OCI-M2 (cell line): Measurements from ENCODE around the gene MPP2.
"Not testable (repeated sequence)": the region's sequence is repeated elsewhere in the genome, so short reads cannot be mapped to it uniquely, and the experiment has no call there.

Experiments used
- DNase-seq: peaks from one replicate; lab custom pipeline; 2025; ENCODE audit not compliant: unreplicated experiment; lab: John Stamatoyannopoulos, UW

The MPP2 gene

DNA sequence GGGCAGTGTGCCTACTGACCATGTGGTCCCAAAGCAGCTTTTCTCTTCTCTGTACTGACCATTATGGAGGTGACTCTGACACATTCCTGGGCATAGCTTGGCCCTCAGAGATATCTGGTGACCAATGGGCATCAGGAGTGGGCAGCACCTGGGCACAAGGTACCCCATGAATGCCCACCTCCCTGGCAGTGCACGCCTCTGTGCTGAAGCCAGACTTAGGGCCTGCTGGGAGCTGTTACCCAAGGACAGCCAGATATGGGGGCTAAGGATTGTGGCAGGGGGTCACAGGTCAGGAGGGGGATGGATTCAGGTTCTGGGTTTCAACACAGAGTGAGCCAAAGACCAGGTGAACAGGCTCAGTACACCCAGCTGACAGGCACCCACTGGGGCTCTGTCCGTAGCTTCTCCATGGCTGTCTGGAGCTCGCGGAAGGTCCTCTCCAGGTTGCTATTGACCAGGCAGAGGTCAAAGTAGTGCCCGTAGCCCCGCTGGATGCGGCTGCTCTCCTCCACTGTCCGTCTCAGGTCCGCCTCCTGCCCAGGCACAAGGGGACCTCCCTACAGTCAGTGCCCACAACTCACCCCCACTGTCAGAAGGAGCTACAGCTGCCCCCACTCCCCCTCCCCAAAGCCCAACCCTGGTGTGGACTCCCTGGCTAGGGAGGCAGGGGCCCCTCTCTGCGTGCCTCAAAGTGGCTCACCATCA lies 29.7 kb downstream of the MPP2 start:
- DNase-seq: no peak

DNA sequence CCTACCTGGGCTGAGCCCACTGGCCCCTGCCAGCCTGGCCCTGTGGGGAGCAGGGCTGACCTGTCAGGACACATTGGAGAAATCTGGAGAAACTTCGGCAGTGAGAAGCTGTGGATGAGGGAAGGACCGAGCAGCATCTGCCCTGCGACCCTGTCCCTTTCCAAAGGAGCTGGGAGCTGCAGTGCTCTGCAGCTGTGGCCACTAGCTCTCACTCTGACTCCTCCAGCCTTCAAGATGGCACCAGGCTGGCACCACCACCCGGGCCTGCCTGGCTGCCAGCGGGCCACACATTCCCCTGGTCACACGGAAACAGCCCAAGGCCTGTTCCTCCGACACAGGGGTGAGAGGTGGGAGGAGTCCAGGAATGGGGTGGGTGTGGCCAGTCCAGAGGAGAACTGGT lies 30.3 kb downstream of the MPP2 start:
- no peak for DNase-seq

- DNase-seq: no peak
Observed at GRCh38 chr17:43875476-43876147, 31.7 kb downstream of the MPP2 start.

GRCh38 chr17:43874293-43874692 lies 33.0 kb downstream of the MPP2 start:
- DNase-seq: no peak

DNA sequence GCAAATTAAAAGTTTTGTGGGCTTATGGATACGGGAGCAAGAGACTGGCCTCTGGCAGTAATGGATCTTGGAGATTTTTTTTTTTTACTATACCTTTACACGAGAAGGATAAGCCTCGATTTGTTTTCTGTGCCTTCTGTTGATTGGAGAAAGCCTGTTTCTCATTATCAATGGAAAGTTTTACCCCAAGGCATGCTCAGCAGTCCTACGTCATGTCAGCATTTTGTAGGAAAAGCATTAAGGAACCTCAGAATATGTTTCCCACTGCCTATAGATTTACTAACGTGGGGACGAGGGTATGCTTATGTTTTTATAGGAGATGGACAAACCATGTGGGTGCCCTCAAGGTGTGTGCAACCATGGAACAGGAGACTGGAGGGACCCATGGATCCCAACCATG lies 33.5 kb downstream of the MPP2 start:
- no peak for DNase-seq

DNA sequence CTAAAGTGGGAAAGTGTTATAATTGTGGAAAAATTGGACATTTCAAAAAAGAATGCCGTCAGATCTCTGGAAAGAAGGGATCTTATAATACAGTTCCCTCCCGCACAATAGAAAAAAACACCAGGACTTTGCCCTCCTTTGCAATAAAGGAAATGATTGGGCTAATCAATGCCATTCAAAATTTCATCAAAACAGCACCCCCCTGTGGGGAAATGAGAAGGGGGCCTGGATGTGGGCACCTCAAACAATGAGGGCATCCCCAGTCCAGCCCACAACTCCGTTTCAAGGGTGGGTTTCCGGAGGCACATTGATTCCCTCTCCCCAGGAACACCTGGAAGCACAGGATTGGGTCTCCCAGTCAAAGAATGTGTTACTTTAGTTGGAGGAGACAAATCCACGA lies 34.2 kb downstream of the MPP2 start:
- DNase-seq: no peak

DNA sequence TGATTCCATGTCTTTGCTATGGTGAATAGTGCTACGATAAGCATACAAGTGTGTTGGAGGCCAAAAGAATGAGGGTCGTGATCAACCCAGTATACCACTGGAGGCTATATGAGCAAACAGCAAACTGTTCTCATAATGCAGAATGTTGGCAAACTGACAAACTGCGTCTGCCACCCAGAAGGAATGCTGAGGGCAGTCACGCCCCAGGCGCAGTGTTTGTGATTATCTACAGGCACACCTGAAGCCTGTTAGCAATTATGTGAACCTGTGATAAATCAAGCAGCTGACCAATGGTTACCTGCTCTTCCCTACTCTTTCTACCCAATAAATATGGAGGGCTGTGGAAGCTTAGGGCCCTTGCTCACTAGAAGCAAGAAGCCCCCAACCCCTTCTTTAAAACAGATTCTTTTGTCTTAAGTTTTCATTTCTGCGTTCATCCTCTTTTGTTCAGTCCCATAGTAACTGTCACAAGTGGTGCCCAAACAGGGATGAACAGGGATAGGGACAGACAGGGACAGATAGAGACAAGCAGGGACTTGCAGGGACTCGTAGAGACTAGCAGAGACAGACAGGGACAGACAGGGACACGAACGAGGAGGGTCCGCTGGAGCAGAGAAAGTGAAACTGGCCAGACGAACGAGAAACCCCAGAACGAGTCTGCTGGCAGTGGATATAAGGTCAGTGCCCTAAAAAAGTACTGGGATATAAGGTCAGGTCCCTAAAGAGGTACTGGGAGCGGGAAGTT lies 35.2 kb downstream of the MPP2 start:
- no peak for DNase-seq

DNA sequence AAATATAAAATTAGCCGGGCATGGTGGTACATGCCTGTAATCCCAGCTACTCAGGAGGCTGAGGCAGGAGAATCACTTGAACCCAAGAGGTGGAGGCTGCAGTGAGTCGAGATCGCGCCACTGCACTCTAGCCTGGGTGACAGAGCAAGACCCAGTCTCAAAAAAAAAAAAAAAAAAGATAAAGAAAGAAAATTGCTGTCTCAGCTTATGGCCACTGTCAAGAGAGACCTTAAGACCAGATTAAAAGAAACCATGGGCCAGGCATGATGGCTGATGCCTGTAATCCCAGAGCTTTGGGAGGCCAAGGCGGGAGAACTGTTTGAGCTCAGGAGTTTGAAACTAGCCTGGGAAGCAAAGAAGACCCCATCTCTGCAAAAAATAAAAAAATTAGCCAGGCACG lies 38.3 kb downstream of the MPP2 start:
- not testable (repeated sequence) for DNase-seq

- DNase-seq: no peak
Observed at GRCh38 chr17:43868226-43868994, 38.9 kb downstream of the MPP2 start.

GRCh38 chr17:43864161-43864984 lies 43.0 kb downstream of the MPP2 start:
- DNase-seq: no peak

DNA sequence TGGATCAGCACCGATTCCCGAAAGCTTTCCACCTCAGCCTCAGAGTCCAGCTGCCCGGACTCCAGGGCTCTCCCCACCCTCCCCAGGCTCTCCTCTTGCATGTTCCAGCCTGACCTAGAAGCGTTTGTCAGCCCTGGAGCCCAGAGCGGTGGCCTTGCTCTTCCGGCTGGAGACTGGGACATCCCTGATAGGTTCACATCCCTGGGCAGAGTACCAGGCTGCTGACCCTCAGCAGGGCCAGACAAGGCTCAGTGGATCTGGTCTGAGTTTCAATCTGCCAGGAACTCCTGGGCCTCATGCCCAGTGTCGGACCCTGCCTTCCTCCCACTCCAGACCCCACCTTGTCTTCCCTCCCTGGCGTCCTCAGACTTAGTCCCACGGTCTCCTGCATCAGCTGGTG lies 45.4 kb downstream of the MPP2 start:
- no peak for DNase-seq

- no peak for DNase-seq
Observed at GRCh38 chr17:43860927-43861622, 46.3 kb downstream of the MPP2 start.

GRCh38 chr17:43860077-43860725 lies 47.1 kb downstream of the MPP2 start:
- DNase-seq: no peak

- no peak for DNase-seq
Observed at GRCh38 chr17:43857957-43858600, 49.3 kb downstream of the MPP2 start.

DNA sequence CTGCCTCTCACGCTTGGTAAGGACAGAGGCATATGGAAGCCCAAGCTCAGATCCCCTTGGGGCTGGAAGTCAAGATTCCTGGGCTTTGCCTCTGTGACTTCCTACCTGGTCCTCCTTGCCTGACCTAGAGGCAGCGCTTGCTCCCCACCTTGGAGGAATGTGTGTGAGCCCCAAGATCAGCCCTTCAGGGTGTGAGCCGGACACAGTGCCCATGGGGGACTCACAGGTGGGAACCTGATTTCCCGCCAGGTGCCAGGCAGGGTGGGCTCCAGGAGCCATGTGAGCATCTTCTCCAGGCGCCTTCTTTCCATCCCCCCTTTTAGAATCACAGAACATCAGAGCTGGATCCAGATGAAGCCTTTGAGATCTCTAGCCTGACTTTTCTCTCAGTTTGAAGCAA lies 50.2 kb downstream of the MPP2 start:
- DNase-seq: no peak

DNA sequence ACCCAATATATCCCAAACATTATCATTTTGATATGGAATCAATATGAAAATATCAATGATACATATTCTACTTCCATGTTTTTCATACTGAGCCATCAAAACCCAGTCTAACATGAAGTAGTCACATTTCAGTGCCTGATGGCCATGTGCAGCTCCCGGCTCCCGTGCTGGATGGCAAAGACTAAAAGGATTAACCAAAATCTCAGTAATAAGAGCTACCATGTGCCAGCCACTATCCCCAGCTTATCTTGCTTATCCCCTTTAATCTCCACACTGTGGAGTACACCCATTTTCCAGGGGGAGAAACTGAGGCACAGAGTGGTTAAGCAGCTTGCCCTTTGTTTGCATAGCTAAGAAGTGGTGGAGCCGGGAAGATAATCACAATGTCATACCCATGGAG lies 51.2 kb downstream of the MPP2 start:
- DNase-seq: no peak

- no peak for DNase-seq
Observed at GRCh38 chr17:43855061-43855460, 52.3 kb downstream of the MPP2 start.

DNA sequence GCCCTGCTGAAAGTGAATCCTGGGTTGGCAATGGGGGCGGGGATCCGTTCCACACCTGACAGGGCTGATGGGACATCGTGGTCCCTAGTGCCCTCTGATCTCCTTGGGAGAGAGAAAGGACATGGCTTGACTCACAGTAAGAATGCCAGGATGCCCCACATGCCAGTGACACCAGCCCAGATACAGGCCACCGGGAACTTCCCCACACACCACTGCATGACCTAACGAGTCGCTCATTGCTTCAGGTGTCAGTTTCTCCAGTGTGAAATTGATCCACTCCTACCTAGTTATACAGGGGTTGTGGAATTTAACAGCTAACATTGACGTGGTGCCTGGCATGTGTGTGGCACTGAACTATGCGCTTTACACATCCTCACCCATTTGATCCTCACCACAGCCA lies 52.8 kb downstream of the MPP2 start:
- DNase-seq: no peak

GRCh38 chr17:43853546-43853945 lies 53.8 kb downstream of the MPP2 start:
- no peak for DNase-seq
